ENCODE data around the gene USP2. TPM values are rescaled to one million over a fixed set of nuclear protein-coding genes. Genes with fewer than 3 reads are reported as not detected.
A peak's percentile ranks its signal among the peaks of the same experiment; 100 is the strongest.

The USP2 gene
- total and polyA plus RNA-seq, 3 experiments from 2014 or later = 0.15 to 0.51 TPM; not detected in 1

DNA sequence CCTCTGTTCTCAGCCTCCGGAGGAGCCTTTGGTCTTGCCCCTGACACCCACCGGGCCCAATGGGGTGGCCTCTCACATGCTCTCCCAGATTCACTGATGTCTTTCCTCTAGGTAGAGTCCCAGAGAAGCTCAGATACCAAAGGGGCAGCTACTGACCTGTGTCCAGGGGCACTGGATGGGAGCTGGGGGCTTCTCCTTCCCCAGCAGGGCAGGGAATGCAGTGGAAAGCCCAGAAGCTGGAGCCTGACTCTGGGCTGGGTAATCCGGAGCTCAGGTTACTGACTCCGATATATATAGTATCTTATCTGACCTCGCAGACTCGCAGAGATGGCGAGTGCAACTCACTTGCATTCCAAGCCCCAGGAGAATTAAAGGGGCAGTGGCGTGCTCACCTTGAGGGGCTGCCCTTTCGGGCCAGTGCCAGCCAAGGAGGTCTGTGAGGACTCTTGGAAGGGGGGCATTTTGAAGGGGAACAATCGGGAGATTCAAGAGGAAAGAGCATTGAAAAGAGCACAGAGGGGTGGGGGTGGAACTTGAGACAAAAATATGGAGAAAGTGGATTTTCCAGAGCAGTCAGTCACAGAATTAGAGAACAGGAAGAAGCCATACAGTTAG, 2.5 kb downstream of the USP2 start:
- POLR2A ChIA-PET = no interaction called here
- no peaks in the 10 kb centered on the region for H3K9me3 ChIP-seq (ENCODE audit: low read length)
- H3K4me1 ChIP-seq (ENCODE audit: insufficient read depth, low read length) = peaks cover 14% of the 10 kb centered on the region
- no peak for DNase-seq
- H3K4me3 ChIP-seq (ENCODE audit: low read length) = no peak overlapping the region
- H3K27me3 Mint-ChIP-seq = peaks cover 0 to 3% of the 10 kb centered on the region in 2 donors
- CTCF ChIA-PET = interaction anchor here (15.4 kb wide), 1 partner anchor 22 kb away, joined by 145 read pairs; no protein-coding TSS in a partner anchor
- peak overlapping the region in 2 of 8 donors; percentile 1 to 2 for H3K27ac Mint-ChIP-seq
- no peaks in the 10 kb centered on the region for H3K36me3 ChIP-seq (ENCODE audit: insufficient read depth, low read length)
- peak overlapping the region; percentile 63 for H3K27ac ChIP-seq (ENCODE audit: low read depth, low read length)
- peaks cover 2 to 9% (median 7%) of the 10 kb centered on the region in 3 donors for H3K4me1 Mint-ChIP-seq
- peak overlapping the region in 2 of 7 donors; percentile 9 to 27 for H3K4me3 Mint-ChIP-seq
- no peaks in the 10 kb centered on the region for H3K9me3 Mint-ChIP-seq
- H3K27me3 ChIP-seq (ENCODE audit: insufficient read depth, low read length, poor library complexity, severe bottlenecking) = no peaks in the 10 kb centered on the region
- H3K36me3 Mint-ChIP-seq = no peaks in the 10 kb centered on the region

DNA sequence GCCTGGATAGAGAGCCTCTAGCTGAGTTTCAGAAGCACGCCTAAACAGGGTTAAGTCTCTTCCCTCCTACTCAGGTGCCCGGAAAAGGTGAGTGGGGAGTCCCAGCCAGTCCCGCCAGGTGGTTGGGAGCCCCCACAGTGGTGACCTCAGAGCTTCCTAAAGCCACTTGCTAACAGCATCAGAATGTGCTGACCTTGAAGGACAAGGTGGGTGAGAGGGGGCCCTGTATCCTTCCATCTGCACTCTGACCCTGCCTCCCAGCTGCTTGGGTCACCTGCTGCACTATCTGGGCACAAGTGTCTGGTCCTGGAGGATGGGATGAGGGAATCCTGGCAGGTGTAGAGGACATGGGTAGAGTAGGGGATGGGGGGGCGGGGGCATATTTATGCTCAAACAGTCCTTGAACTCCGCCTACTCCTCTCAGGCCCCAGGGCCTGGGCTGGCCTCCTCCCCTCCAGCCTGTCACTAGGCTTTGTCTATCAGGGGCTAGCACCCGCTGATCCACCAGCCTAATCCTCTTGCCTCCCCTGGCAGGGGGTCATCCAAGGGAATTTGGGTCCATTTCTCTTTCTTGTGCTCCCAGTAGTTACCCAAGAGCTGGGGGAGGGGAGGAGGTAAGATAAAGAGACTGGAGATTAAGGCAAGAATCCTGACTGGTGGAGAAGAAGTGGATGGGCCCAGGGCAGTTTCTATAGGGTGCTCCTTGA, 3.4 kb downstream of the USP2 start:
- Histone ChIP-seq H3K4me1 (ENCODE audit: insufficient read depth, low read length) (peaks cover 23% of the 10 kb centered on the region), H3K9me3 (ENCODE audit: low read length) (no peaks in the 10 kb centered on the region), H3K4me3 (ENCODE audit: low read length) (no peak overlapping the region), H3K27ac (ENCODE audit: low read depth, low read length) (peak overlapping the region; percentile 63), H3K27me3 (ENCODE audit: insufficient read depth, low read length, poor library complexity, severe bottlenecking) (no peaks in the 10 kb centered on the region), H3K36me3 (ENCODE audit: insufficient read depth, low read length) (no peaks in the 10 kb centered on the region)
- ChIA-PET POLR2A (no interaction called here), CTCF (interaction anchor here (15.4 kb wide), 1 partner anchor 21 kb away, joined by 145 read pairs; no protein-coding TSS in a partner anchor)
- peaks cover 0 to 3% of the 10 kb centered on the region in 2 donors for H3K27me3 Mint-ChIP-seq
- no peaks in the 10 kb centered on the region for H3K9me3 Mint-ChIP-seq
- H3K4me3 Mint-ChIP-seq = no peak overlapping the region
- H3K4me1 Mint-ChIP-seq = peaks cover 11 to 18% (median 15%) of the 10 kb centered on the region in 3 donors
- H3K36me3 Mint-ChIP-seq = no peaks in the 10 kb centered on the region
- H3K27ac Mint-ChIP-seq = peak overlapping the region in 1 of 8 donors; percentile 74
- no peak for DNase-seq

DNA sequence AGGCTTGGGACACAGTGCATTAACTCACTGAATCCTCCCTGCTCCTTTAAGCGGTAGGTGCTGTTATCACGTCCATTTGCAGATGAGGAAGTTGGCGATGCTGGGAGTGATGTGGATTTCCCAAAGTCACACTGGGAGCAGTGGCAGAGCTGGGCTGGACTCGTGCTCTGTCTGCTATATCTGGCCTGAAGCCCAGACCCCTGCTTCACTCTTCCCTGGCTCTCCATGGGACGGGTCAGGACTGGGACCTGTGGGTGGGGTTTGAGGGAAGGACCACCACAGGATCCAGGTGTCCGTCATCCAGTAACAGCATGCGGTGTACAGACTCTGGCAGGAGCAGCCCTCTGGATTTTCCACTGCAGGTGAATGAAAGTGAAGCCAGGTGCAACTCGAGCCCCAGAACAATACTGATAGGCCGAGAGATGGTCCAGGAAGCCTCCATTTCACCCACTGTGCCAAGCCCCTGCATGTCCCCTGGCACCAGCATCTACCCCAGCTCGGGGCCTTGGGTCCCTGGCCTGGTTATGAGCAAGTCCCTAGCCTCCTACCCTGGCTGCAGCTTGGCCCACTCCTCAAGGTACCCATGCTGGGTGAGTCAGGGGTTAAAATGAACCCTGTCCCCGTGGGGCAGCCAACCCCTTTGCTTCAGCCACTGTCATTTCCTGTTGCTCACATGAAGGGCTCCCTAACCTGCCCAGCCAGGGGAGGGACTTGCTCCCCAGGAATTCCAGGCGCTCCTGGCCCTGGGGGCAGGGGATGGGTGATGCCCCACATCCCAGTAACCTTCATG, 4.2 kb downstream of the USP2 start:
- Histone ChIP-seq H3K4me1 (ENCODE audit: insufficient read depth, low read length) (peaks cover 21% of the 10 kb centered on the region), H3K36me3 (ENCODE audit: insufficient read depth, low read length) (no peaks in the 10 kb centered on the region), H3K9me3 (ENCODE audit: low read length) (no peaks in the 10 kb centered on the region), H3K4me3 (ENCODE audit: low read length) (no peak overlapping the region), H3K27ac (ENCODE audit: low read depth, low read length) (peak overlapping the region; percentile 38), H3K27me3 (ENCODE audit: insufficient read depth, low read length, poor library complexity, severe bottlenecking) (no peaks in the 10 kb centered on the region)
- H3K4me3 Mint-ChIP-seq = no peak overlapping the region
- H3K36me3 Mint-ChIP-seq = no peaks in the 10 kb centered on the region
- H3K4me1 Mint-ChIP-seq = peaks cover 13 to 19% (median 15%) of the 10 kb centered on the region in 3 donors
- no peaks in the 10 kb centered on the region for H3K9me3 Mint-ChIP-seq
- ChIA-PET POLR2A (no interaction called here), CTCF (interaction anchor here (4.8 to 15.4 kb wide), 2 partner anchors 15 to 20 kb away, joined by 26 to 145 read pairs; no protein-coding TSS in a partner anchor)
- DNase-seq = no peak
- H3K27me3 Mint-ChIP-seq = peaks cover 0 to 3% of the 10 kb centered on the region in 2 donors
- H3K27ac Mint-ChIP-seq = peak overlapping the region in 1 of 8 donors; percentile 74

DNA sequence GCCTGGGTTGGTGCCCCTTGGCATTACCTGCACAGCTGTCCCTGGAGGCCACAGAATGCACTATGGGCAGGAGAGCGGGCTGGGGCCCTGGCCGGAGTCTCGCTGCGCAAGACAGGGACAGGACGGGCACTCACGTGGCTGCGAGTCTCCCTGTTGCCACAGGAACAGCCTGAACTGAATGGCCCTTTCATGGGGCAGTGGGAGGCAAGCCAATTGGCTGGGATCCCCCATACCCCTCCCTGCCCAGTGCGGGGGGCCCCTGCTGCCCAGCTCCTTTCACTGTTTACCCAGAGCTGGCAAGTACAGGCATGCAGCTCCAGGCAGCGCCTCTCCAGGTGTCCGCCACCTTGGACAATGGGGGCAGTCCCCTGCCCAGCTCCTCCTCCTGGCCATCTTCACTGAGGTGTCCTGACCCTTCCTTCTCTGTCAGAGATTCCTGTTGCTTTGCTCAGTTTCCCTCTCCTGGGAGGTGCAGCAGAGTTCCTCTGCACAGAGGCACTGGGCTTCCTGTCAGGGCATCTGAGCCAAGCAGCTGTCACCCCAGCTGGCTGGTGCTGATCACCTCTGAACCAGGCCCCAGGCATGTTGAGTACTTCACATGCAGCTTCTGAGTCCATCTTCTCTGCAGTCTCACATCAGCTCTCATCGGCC, 5.2 kb downstream of the USP2 start:
- Histone ChIP-seq H3K9me3 (ENCODE audit: low read length) (no peaks in the 10 kb centered on the region), H3K27ac (ENCODE audit: low read depth, low read length) (no peak overlapping the region), H3K4me3 (ENCODE audit: low read length) (no peak overlapping the region), H3K4me1 (ENCODE audit: insufficient read depth, low read length) (peaks cover 14% of the 10 kb centered on the region), H3K27me3 (ENCODE audit: insufficient read depth, low read length, poor library complexity, severe bottlenecking) (no peaks in the 10 kb centered on the region), H3K36me3 (ENCODE audit: insufficient read depth, low read length) (no peaks in the 10 kb centered on the region)
- no peaks in the 10 kb centered on the region for H3K9me3 Mint-ChIP-seq
- no peaks in the 10 kb centered on the region for H3K36me3 Mint-ChIP-seq
- POLR2A ChIA-PET = interaction anchor here (0.5 kb wide), 1 partner anchor 47 kb away, joined by 6 read pairs; no protein-coding TSS in a partner anchor
- CTCF ChIA-PET = interaction anchor here (1.3 to 15.4 kb wide), 4 partner anchors 9 to 19 kb away, joined by 3 to 145 read pairs (median 20); no protein-coding TSS in a partner anchor
- peaks cover 15 to 19% (median 18%) of the 10 kb centered on the region in 3 donors for H3K4me1 Mint-ChIP-seq
- peaks cover under 1 to 5% of the 10 kb centered on the region in 2 donors for H3K27me3 Mint-ChIP-seq
- DNase-seq = no peak
- H3K27ac Mint-ChIP-seq = no peak overlapping the region
- H3K4me3 Mint-ChIP-seq = no peak overlapping the region

DNA sequence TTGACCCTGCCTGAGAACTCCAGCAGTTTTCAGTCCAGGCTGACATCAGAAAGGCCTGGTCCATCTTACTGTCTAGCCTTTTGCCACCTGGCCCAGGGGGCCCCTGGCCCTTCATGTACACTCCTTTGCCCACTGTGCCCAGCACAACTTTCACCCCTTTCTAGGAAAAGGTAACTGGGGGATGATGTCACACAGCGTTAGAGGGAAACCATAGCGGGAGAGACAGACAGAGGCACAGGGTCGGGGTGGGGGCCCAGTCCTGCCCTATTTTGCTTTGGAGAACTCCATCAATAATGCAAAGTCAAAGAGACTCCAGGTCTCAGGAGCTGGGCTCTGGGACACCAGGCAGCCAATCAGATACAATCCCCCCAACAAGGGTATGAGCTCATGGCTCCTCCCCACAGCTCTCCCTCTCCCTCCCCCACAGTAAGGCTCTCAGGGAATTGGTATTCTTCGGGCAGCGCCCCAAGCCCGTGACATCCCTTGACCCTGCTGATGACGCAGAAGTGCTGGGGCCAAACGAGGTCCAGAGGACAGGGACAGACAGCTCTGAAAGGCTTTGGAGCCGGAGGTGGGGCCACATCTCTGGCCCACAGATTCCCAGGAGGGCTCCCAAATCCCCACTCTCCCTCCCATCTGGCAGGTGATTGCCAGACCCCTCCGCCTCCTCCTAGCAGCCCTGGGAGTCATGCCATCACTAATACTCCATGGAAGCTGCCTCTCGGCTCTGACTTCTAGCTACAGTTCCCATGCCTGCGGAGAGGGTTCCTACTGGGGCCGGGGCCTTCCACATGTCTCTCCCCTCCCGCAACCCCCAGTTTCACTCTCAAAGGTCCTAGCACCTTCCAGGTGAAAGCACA, 5.9 kb downstream of the USP2 start:
- Histone ChIP-seq H3K4me1 (ENCODE audit: insufficient read depth, low read length) (peaks cover 9% of the 10 kb centered on the region), H3K27ac (ENCODE audit: low read depth, low read length) (no peak overlapping the region), H3K27me3 (ENCODE audit: insufficient read depth, low read length, poor library complexity, severe bottlenecking) (no peaks in the 10 kb centered on the region), H3K36me3 (ENCODE audit: insufficient read depth, low read length) (no peaks in the 10 kb centered on the region), H3K9me3 (ENCODE audit: low read length) (no peaks in the 10 kb centered on the region), H3K4me3 (ENCODE audit: low read length) (no peak overlapping the region)
- H3K4me1 Mint-ChIP-seq = peaks cover 13 to 21% (median 13%) of the 10 kb centered on the region in 3 donors
- H3K4me3 Mint-ChIP-seq = no peak overlapping the region
- H3K36me3 Mint-ChIP-seq = no peaks in the 10 kb centered on the region
- H3K27me3 Mint-ChIP-seq = peaks cover 2 to 5% of the 10 kb centered on the region in 2 donors
- ChIA-PET CTCF (interaction anchor here (1.3 to 15.4 kb wide), 6 partner anchors 10 to 28 kb away, joined by 3 to 145 read pairs (median 10); no protein-coding TSS in a partner anchor), POLR2A (no interaction called here)
- H3K9me3 Mint-ChIP-seq = no peaks in the 10 kb centered on the region
- no peak overlapping the region for H3K27ac Mint-ChIP-seq
- no peak for DNase-seq

DNA sequence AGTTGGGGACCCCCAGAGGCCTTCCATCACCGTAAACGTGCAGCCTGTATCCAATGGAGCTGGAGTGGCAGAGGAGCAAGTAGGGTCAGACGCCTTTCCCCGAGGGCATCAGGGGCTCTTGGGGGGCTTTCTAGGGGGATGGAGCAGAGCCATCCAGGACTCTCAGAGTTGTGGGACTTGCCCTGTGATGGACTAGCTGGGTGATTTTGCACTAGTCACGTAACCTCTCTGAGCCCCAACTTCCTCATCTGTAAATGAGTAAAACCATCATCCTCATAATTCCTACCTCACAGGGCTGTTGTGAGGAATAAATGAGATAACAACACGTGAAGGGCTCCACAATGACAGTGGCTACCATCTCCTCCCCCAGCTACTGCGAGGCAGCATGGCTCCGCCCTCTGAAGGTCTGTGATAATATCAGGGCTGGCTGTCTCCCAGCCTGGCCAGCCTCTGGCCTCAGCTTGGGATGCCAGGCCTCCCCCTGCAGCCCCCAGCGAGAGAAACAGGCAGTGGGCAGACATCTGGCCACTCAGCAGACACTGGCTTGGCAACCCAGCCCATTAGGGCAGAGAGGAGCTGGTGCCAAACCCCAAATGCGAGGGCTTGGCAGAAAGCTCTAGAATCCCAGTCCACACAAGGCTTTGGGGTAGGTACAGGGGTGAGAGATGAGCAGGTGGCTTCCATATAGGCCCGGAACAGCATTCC, 6.7 kb downstream of the USP2 start:
- H3K36me3 Mint-ChIP-seq = no peaks in the 10 kb centered on the region
- H3K4me3 Mint-ChIP-seq = no peak overlapping the region
- Histone ChIP-seq H3K27ac (ENCODE audit: low read depth, low read length) (no peak overlapping the region), H3K4me1 (ENCODE audit: insufficient read depth, low read length) (peaks cover 9% of the 10 kb centered on the region), H3K27me3 (ENCODE audit: insufficient read depth, low read length, poor library complexity, severe bottlenecking) (no peaks in the 10 kb centered on the region), H3K9me3 (ENCODE audit: low read length) (no peaks in the 10 kb centered on the region), H3K36me3 (ENCODE audit: insufficient read depth, low read length) (no peaks in the 10 kb centered on the region), H3K4me3 (ENCODE audit: low read length) (no peak overlapping the region)
- POLR2A ChIA-PET = no interaction called here
- no peak overlapping the region for H3K27ac Mint-ChIP-seq
- H3K4me1 Mint-ChIP-seq = peaks cover 18 to 29% (median 19%) of the 10 kb centered on the region in 3 donors
- no peaks in the 10 kb centered on the region for H3K9me3 Mint-ChIP-seq
- CTCF ChIA-PET = interaction anchor here (0.7 to 15.4 kb wide), 10 partner anchors 9 to 206 kb away, joined by 3 to 145 read pairs (median 3); partner anchors contain the start of gene NLRX1
- no peak for DNase-seq
- H3K27me3 Mint-ChIP-seq = peaks cover 2 to 10% of the 10 kb centered on the region in 2 donors
